GM18507 (cell line): ENCODE results near the gene WDR90.

ENCODE experiments used
- DNase-seq: peaks from one replicate; pipeline ENCODE4 v3.0.0; 2011; ENCODE audit warnings: low read depth; ENCODE audit not compliant: insufficient read length; ENCODE audit errors: extremely low spot score
- FAIRE-seq: peaks from 2 replicates; lab custom pipeline; 2011; peaks lifted over from hg19 to GRCh38; lab: Jason Lieb, UNC

WDR90 gene

GRCh38 chr16:695355-696089, 46.4 kb downstream of the WDR90 start:
- no peak for DNase-seq
- no peak for FAIRE-seq

- DNase-seq, result no peak
- no peak for FAIRE-seq
These were observed 49.9 kb downstream of the WDR90 start for GRCh38 chr16:698911-699671.

GRCh38 chr16:700684-701584, 51.8 kb downstream of the WDR90 start:
- FAIRE-seq (no peak), DNase-seq (no peak)

GRCh38 chr16:702341-702740, 53.2 kb downstream of the WDR90 start:
- DNase-seq (no peak), FAIRE-seq (no peak)

GRCh38 chr16:703406-703805, 54.2 kb downstream of the WDR90 start:
- no peak for DNase-seq
- no peak for FAIRE-seq

GRCh38 chr16:704047-704446, 54.9 kb downstream of the WDR90 start:
- no peak for DNase-seq
- FAIRE-seq, result no peak

- DNase-seq (no peak), FAIRE-seq (no peak)
These were observed 55.6 kb downstream of the WDR90 start for GRCh38 chr16:704552-705380.

GRCh38 chr16:705431-706188, 56.4 kb downstream of the WDR90 start, which contains the start of gene FBXL16:
FBXL16 (minus strand) TSS chr16:705801; CDS start chr16:697405, 8,396 bp downstream.
- no peak for DNase-seq
- no peak for FAIRE-seq

- FAIRE-seq (no peak), DNase-seq (no peak)
These were observed 57.3 kb downstream of the WDR90 start for GRCh38 chr16:706189-707061.

GRCh38 chr16:707062-707538, 57.9 kb downstream of the WDR90 start:
- FAIRE-seq (no peak), DNase-seq (no peak)

- no peak for FAIRE-seq
These were observed 58.9 kb downstream of the WDR90 start for GRCh38 chr16:708019-708418.

GRCh38 chr16:708959-709358, 59.8 kb downstream of the WDR90 start:
- DNase-seq (no peak), FAIRE-seq (no peak)

More at GRCh38 chr16:708019-708418, 58.9 kb downstream of the WDR90 start:
- DNase-seq, result no peak

GRCh38 chr16:709566-710499, 60.7 kb downstream of the WDR90 start:
- DNase-seq (no peak), FAIRE-seq (no peak)

- FAIRE-seq (no peak), DNase-seq (no peak)
These were observed 61.4 kb downstream of the WDR90 start for GRCh38 chr16:710500-711075.

- FAIRE-seq, result no peak
These were observed 61.9 kb downstream of the WDR90 start for GRCh38 chr16:711084-711483.

More at GRCh38 chr16:711084-711483, 61.9 kb downstream of the WDR90 start:
- DNase-seq, result no peak
